Renal cortical epithelial cell (primary cell): ENCODE data around the gene DOCK3. TPM values are rescaled to one million over a fixed set of nuclear protein-coding genes. Genes with fewer than 3 reads are reported as not detected.
"Not testable (repeated sequence)": the region's sequence is repeated elsewhere in the genome, so short reads cannot be mapped to it uniquely, and the experiment has no call there.

Experiments used
- DNase-seq: peaks from one replicate; pipeline ENCODE4 v3.0.0-alpha.2; 2011; ENCODE audit warnings: low read depth
- total RNA-seq: library from RNA; depleted of rRNA; stranded (reverse); fragments of >200 nt; gene quantifications from 2 replicates; pipeline ENCODE4 v1.2.3, GENCODE V29; 2014

The DOCK3 gene
- total RNA-seq, 1 donor from 2014 or later: 0.35 TPM

DNA sequence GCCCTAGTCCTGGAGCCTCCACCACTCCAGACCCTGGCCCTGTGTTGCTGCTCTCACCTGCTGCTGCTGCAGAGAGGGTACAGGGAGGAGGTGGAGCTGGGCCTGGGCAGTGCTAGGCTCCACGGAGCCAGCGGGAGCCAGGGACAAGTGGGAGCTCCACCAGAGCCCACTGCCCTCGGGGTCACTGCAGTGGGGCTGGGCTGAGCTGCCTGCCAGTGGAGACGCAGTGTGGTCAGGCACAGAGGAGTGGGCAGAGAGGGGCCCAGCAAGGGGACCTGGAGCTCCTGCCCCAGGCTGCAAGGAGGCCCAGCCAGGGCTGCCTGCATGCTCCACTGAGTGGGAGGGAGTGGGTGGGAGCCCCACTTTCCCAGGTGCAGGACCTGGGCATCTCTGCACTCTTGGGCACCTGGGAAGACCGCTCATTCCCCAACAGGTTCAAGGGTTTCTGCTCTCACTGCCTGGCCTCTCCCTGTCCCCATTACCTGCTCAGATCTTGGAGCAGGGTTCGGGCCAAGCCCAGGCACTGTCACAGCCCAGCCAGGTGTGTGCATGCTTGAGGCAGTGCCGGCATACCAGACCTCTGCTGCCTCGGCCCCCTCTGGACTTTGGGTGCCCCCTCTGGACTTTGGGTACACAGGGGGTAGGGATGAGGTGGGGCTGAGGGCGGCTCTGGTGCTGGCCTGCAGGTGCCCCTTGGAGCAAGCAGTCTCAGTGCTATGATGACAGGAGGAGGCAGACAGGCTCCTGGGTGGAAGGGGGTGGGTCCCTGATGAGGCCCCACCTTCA is 308.0 kb downstream of the DOCK3 start:
- no peak for DNase-seq

DNA sequence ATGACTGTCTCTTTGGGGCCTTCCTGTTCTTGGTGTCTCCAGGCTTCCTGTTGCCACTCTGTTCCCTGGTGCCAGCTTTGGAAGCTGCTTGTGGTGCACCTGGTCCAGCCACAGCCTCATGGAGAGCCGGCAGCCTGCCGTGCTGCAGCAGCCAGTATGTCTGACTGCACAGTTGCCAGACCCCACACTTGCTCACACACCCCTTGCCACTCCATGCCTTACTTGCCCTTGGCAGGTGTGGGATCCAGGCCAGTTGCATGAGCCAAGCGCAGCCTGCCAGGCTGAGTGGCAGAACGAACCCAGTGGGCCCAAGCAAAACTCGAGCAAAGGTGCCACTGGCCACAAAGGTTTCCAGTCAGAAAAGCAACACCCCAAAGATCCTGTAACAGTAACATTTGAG is 309.2 kb downstream of the DOCK3 start:
- no peak for DNase-seq

DNA sequence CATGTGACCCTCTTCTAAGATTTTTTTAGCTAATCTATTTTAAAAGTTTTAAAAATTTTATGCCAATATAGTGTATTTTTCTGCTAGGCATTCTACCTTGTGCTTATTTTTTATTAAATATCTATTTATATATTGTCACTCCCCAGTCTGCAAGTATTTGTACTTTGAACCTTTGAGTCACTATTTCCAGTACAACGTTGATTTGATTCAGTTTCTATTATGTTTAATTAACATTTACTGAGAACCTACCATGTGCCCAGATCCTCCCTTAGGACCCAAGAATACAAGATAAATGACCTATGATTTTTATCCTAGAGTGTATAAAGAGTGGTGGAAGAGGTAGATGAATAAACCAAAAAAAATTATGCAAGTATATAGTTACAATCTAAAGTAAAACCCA is 311.2 kb downstream of the DOCK3 start:
- no peak for DNase-seq

DNA sequence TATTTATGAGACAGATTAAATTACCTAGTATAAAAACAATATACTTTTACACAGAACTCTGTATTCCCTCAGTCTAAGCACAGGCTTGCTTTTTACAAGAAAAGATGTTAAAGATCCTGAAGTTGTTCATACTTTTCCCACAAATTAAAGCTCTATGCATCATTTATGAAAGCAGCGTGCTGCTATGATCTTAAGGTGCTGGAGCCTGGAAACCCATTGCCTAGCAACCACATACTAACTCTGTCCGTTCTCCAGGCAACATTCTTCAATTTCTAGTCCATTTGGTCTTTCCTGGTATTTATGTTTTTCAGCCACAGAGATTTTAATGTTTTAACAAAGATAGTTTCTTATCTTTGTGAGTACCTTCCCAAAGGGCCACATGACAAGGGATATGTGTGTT is 312.0 kb downstream of the DOCK3 start:
- no peak for DNase-seq

DNA sequence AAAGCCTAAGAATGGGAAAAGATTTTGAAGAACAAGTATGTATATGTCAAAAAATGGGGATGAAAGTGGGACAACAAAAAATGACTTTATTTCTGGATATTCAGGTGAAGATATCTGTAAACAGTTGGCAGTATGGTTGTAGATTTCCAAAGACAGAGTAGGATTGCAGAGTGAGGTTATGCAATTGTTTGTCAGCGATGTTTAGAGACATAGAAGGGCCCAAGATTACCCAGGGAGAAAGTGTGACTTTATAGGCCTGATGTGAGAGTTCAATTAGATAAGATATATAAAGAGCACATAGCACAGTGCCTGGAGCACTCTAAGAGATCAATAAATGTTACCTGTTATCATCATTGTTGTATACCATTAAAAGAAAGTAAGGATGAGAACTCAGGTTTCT is 319.8 kb downstream of the DOCK3 start:
- DNase-seq: no peak

DNA sequence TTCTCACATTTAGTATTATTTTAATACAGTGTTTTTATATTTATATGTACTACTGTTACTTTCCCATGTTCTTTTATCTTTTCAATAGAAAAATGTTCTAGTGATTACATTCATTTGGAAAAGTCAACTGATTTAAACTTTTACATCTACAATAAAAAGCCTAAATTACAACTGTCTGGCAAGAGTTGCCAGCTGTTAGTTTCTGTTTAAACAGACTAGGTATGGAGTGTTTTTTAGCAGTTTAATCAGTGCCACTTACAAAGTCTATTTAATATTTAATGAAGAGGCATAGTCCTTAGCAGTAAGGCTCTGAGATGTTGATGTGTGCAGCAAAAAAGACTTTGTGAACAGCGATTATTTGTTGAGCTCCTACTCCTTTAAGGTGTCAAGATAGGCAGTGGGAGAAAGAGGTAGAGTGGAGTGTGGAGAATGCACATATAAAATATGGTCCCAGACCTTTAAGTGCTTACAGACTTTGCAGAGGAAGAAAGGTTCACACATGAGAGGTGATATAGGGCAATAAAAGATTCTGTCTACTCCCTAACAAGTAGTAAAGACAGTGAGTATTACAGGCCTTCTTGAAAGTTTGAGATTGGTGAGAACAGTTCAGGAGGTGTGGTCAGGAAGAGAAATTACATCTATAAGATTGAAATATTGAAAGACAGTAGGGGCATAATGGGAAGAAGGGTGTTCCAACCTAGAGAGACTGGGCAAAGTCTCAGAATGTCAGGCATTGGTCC is 320.5 kb downstream of the DOCK3 start:
- DNase-seq: no peak

DNA sequence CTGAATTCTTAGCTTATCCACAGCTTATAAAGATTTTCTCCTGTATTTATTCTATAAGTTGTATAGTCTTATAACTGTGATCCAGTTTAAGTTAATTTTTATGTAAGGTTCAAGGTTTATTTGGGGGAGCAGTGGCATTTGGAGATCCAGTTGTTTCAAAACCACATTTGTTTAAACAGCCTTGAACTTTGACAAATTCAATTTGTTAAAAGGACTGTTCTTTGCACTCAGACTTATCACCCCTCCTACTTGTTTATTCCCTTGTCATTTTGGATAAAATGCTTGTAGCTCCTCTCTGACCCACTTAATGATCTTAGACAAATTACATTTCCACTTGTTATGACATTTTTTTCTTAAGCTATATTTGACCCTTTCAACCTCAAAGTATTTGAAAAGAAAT is 327.8 kb downstream of the DOCK3 start:
- DNase-seq: no peak

DNA sequence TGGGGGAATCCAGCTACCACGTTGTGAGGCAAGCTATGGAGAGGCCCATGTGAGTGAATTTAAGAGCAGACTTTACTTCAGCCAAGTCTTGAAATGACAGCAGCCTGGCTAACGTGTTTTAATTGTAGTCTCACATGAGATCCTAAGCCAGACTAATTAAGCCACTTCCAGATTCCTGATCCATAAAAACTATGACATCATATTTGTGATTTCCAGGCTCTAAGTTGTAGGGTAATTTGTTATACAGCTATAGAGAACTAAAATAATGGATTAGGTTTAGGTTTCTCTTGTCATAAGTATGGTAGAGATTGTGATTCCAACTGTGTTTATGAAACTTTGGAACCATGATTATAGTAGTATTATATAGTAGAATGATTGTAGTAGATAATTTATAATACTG is 329.5 kb downstream of the DOCK3 start:
- DNase-seq: no peak

DNA sequence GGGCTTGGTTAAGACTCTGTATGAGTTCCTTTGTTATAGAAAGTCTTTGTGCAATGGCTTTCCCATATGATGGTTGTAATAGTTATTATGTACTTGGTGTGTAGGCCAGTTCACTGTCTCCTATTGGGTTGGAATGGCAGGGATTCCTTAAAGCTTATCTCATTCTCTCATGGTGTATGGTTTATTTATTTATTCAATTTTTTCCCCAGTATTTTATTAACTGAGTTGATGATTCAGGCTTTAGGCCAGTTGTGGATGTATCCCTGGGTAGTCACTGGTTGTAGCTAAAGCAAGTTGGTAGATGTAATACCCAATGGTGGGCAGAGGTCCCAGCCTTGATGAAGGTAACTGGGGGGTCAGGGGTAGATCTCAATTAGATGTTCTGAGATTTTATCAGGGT is 349.4 kb downstream of the DOCK3 start:
- DNase-seq: no peak

DNA sequence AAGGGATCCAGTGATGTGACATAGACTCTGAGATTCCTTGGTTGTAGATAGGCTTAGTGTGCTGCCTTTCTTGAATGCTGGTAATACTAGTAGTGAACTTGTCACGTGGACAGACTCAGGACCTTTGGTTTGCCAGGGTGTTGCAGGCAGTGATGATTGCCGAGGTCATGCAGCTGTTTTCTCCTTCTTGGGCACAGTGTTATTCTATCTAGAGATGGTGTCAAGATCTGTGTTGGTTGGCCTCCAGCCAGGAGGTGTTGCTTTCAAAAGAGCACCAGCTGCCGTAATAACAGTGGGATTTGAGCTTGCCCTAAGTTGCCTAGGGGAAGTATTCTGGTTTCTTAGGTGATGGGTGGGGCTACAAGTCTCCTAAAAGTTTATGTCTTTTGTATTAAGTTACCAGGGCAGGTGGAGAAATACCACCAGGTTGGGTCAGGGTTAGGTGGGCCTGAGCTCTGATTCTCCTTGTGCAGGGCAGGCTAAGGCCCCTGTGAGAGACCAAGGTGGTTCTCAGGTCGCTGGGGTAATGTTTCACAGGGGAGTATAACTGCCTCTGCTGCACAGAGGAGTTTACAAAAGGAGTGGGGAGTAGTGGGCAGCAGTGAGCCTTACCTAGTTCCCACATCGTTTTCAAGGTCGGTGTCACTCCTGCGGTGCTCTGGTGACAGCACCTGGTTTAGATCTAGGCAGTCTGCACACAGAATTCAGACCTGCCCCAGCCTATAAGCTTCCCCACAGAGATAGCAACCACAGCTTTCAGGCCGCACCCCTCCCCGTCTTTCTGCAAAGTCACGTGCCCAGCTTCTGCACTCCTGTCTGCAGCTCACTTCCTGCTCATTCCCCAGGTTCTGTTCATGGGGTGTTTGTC is 350.3 kb downstream of the DOCK3 start:
- peak; percentile 6 for DNase-seq

DNA sequence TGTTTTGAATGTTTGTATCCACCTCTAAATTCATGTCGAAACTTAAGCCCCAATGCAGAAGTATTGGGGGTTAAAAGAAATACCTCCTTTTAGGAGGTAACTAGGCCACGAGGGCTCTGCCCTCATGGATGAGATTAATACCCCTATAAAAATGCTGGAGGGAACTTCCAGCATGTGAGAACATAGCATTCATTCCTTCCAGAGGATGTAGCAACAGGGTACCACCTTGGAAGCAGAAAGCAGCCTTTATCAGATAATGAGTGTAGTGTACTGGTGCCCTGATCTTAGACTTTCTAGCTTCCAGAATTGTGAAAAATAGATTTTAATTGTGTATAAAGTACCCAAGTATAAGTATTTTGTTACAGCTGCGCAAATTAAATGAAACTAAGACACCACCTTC is 356.9 kb downstream of the DOCK3 start:
- no peak for DNase-seq

DNA sequence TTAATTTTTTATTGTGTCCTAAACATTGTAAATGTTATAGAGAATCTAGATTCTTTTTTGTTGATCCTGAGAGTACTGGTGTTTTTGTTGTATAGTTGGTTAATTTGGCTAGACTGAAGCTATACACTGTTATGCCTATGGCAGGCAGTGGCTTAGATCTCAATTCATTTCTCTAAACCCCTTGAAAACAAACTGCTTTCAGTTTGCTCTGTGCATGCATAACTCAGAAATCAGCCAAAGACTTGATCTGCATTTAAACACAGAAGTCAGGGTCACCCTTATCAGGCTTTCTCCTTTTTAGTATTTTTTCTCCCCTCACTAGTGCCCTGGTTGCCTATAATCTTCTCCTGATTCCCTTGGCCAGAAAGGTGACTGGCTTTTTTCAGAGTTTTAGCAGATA is 360.9 kb downstream of the DOCK3 start:
- no peak for DNase-seq

DNA sequence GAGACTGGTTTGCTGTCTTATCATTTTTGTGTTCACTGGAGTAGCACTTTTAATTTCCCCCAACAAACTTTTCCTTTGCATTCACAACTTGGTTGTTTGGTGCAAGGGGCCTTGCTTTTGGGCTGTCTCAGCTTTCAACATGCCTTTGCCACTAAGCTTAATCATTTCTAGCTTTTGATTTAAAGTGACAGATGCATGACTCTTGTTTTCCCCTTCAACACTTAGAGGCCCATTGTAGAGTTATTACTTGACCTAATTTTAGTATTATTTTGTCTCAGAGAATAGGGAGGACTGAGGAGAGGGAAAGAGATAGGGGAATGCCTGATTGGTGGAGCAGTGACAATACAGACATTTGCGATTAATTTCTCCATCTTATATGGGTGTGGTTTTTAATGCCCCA is 370.3 kb downstream of the DOCK3 start:
- no peak for DNase-seq

DNA sequence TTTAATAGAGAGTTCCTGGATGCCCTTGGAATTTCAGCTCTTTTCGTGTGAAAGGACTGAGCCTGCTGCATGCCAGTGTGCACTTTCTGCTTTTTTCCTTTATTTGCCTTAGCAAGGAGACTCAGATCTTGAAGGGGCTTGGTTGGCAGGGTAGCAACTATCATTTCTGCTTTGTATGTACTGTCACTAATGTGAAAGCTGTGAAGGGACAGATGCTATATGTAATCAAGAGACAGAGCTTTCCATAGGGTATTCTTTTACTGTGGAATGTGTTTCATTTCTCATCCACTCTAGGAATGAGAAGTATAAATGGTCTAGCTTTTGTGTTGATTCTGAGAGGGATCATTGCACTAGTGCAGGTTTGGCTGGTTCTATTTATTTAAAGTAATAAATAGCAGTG is 377.8 kb downstream of the DOCK3 start:
- DNase-seq: no peak

DNA sequence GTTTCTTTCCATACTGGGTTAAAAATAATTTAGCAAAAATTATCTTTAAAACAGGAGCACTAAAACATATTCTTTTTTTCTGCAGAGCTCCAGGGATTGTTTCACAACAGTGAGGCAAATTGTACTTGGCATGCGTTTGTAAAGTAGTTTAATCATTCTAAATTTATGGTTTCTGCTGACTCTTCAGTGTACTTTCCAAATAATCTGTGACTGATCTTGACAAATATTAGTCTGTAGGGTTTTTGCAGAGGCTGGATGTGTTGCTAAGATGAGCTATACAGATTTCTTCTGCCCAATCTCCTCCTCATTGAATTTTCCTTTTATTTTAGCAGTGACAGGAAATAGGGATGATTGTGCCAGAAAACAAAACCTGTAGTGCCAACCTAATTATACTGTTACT is 382.4 kb downstream of the DOCK3 start:
- no peak for DNase-seq

DNA sequence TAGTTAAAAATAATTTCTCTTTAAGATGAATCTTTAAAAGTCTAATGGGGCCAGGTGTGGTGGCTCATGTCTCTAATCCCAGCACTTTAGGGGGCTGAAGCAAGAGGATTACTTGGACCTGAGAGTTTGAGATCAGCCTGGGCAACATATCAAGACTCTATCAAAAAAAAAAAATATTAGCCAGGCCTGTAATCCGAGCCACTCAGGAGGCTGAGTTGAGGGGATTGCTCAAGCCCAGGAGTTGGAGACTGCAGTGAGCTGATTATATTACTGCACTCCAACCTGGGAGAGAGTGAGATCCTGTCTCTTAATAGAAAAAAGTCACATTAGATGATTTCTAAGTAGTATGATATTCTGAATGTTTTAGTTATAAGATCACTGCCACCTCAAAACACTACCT is 388.3 kb downstream of the DOCK3 start:
- DNase-seq: no peak

DNA sequence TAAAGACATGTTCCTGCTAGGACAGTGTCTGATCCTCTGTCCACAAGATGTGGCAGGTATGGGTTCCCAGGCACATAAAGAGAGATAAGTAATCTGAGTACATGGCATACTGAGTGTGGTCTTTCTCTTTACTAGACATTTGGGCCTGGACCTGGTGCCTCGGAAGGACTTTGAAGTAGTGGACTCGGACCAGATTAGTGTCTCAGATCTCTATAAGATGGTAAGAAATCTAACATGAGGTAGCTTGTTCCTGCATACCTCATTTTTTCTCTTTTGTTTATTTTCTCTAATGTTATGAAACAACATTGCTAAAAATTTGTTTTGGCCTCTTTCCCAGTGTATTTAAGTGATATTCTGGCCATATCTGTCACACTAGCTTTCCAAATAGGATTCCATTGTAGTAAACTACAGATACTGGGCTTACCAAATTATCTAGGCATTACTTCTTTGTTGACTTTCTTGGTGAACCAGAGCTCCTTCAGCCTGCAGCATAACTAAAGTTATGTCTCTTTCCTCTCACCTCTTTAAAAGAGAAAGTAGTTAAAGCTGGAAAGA is 400.6 kb downstream of the DOCK3 start:
- no peak for DNase-seq

DNA sequence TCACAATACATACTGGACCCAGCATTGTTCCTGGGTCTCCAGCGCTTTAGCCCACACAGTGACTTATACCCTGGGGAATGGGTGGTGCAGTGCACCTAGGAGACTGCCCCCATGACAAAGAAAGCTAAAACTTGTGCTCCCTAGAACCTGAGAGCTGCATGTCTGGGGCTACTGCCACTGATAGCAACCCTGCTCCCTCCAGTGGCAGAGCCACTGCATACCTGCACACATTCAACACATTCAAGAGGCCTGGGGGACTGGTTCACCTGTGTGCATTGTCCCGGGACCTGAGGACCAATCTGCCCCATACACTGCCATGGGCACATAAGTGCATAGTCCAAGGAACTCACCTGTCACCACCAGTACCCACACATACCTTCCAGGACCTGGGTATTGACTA is 407.6 kb downstream of the DOCK3 start:
- DNase-seq: no peak

DNA sequence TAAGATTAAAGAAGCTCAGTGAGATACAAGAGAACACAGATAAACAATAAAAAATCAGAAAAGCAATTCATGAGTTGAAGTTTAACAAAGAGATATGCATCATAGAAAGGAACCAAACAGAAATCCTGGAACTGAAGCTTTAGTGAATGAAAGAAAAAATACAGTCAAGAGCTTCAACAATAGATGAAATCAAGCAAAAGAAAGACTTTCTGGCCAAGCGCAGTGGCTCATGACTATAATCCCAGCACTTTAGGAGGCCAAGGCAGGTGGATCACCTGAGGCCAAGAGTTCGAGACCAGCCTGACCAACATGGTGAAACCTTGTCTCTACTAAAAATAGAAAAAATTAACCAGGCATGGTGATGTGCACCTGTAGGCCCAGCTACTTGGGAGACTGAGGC is 408.8 kb downstream of the DOCK3 start:
- DNase-seq: no peak

DNA sequence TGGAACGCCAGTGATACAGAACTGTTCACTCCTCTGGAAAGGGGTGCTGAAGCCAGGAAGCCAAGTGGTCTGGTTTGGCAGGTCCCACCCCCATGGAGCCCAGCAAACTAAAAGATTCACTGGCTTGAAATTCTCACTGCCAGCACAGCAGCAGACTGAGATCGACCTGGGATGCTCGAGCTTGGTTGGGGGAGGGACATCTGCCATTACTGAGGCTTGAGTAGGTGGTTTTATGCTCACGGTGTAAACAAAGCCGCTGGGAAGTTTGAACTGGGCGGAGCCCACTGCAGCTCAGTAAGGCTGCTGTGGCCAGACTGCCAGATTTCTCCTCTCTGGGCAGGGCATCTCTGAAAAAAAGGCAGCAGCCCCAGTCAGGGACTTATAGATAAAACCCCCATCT is 417.4 kb downstream of the DOCK3 start:
- not testable (repeated sequence) for DNase-seq

DNA sequence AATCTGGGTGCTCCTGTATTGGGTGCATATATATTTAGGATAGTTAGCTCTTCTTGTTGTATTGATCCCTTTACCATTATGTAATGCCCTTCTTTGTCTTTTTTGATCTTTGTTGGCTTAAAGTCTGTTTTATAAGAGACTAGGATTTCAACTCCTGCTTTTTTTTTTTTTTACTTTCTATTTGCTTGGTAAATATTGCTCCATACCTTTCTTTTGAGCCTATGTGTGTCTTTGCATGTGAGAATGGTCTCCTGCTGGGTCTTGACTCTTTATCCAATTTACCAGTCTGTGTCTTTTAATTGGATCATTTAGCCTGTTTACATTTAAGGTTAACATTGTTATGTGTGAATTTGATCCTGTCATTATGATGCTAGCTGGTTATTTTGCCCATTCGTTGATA is 420.1 kb downstream of the DOCK3 start:
- not testable (repeated sequence) for DNase-seq
